H1 (cell line): ENCODE measurements around the gene RASSF9. TPM values are rescaled to one million over a fixed set of nuclear protein-coding genes. Genes with fewer than 3 reads are reported as not detected.

Experiments
- CTCF ChIA-PET: fragments of 300-600 bp; sonication (Branson Sonifier 250); formaldehyde crosslinking; loops from one replicate; lab custom pipeline; 2021; ENCODE audit not compliant: partially characterized antibody; lab: Charles Lee
- POLR2A ChIA-PET: fragments of 300-600 bp; sonication (Branson Sonifier 250); formaldehyde crosslinking; loops from one replicate; lab custom pipeline; 2021; ENCODE audit warnings: inconsistent platforms; ENCODE audit not compliant: partially characterized antibody; lab: Charles Lee
- DNase-seq, 2 experiments: peaks; one replicate each; pipeline versions ENCODE4 v3.0.0 to v3.0.0-alpha.2; 2010 to 2022; ENCODE audit warnings: low spot score in 2 of 2, low read depth in 1 of 2, mixed read lengths in 1 of 2
- FAIRE-seq: peaks from 2 replicates; lab custom pipeline; 2011; peaks lifted over from hg19 to GRCh38; lab: Jason Lieb, UNC
- H2AFZ ChIP-seq: 2 replicates; pipeline ENCODE4 v1.8.1; 2012; ENCODE audit warnings: low read length, inconsistent platforms
- H2AK5ac ChIP-seq: 2 replicates; pipeline ENCODE4 v1.6.1; 2013; ENCODE audit warnings: low read depth, low read length
- H2BK120ac ChIP-seq: replicated peaks from 2 replicates; pipeline ENCODE3; 2013; ENCODE audit warnings: low read depth, low read length, inconsistent platforms
- H2BK12ac ChIP-seq: 2 replicates; pipeline ENCODE4 v1.6.1; 2013; ENCODE audit warnings: low read depth, low read length
- H2BK15ac ChIP-seq: 2 replicates; pipeline ENCODE4 v1.6.1; 2013; ENCODE audit warnings: low read length
- H2BK20ac ChIP-seq: 2 replicates; pipeline ENCODE4 v1.6.1; 2013; ENCODE audit warnings: low read length
- H2BK5ac ChIP-seq: 2 replicates; pipeline ENCODE4 v1.6.1; 2013; ENCODE audit warnings: low read depth, low read length
- H3K14ac ChIP-seq: 2 replicates; pipeline ENCODE4 v1.6.1; 2013; ENCODE audit warnings: inconsistent platforms; ENCODE audit not compliant: insufficient read length
- H3K18ac ChIP-seq: 2 replicates; pipeline ENCODE4 v1.6.1; 2013; ENCODE audit warnings: low read length; ENCODE audit errors: extremely low read depth
- H3K23ac ChIP-seq: 2 replicates; pipeline ENCODE4 v1.6.1; 2013; ENCODE audit warnings: inconsistent platforms; ENCODE audit not compliant: insufficient read length
- H3K23me2 ChIP-seq: 2 replicates; pipeline ENCODE4 v1.6.1; 2013; ENCODE audit warnings: low read depth, low read length
- H3K27ac ChIP-seq: 2 replicates; pipeline ENCODE4 v1.6.1; 2011; ENCODE audit warnings: low read depth, low read length, inconsistent platforms
- H3K27me3 ChIP-seq, 4 experiments: replicated peaks in 1 of 4; 1 replicate in 1 of 4; 2 replicates in 3 of 4; pipeline versions ENCODE4 v1.6.1 to v1.8.1; 2011 to 2013; ENCODE audit warnings: low read length in 3 of 4, mild to moderate bottlenecking in 3 of 4, inconsistent platforms in 2 of 4, mixed read lengths in 2 of 4, moderate library complexity in 1 of 4; ENCODE audit not compliant: control insufficient read depth in 3 of 4, insufficient read depth in 3 of 4; ENCODE audit errors: extremely low read depth in 1 of 4
- H3K36me3 ChIP-seq, 4 experiments: 2 replicates each; pipeline versions ENCODE4 v1.6.1 to v1.8.1; 2011 to 2013; ENCODE audit warnings: mild to moderate bottlenecking in 4 of 4, low read length in 3 of 4, moderate library complexity in 2 of 4, control low read depth in 1 of 4, inconsistent platforms in 1 of 4; ENCODE audit not compliant: insufficient read depth in 4 of 4, control insufficient read depth in 2 of 4
- H3K4ac ChIP-seq: replicated peaks from 2 replicates; pipeline ENCODE3; 2013; ENCODE audit warnings: low read length, low read depth, mixed read lengths, inconsistent platforms; ENCODE audit not compliant: insufficient read length
- H3K4me1 ChIP-seq, 4 experiments: replicated peaks in 1 of 4; 1 replicate in 1 of 4; 2 replicates in 3 of 4; pipeline versions ENCODE4 v1.6.1 to v1.8.1; 2011 to 2013; ENCODE audit warnings: low read length in 3 of 4, inconsistent platforms in 2 of 4, mixed read lengths in 1 of 4; ENCODE audit not compliant: insufficient read depth in 4 of 4, control insufficient read depth in 3 of 4
- H3K4me2 ChIP-seq, 2 experiments: 2 replicates each; pipeline versions ENCODE4 v1.6.1 to v1.8.1; 2011 to 2013; ENCODE audit warnings: low read depth in 2 of 2, low read length in 2 of 2, control low read depth in 1 of 2, inconsistent platforms in 1 of 2, mild to moderate bottlenecking in 1 of 2; ENCODE audit not compliant: insufficient read depth in 1 of 2
- H3K4me3 ChIP-seq, 4 experiments: fragments of 200-600, 300-600 bp in 1 of 4; sonication (generic), shearing (Covaris generic), sonication (Bioruptor Twin) in 1 of 4; 2 replicates each; pipeline versions ENCODE4 v1.5.1 to v1.8.1; 2011 to 2016; ENCODE audit warnings: low read length in 4 of 4, low read depth in 3 of 4, control low read depth in 2 of 4, inconsistent platforms in 2 of 4, mild to moderate bottlenecking in 2 of 4, mixed read lengths in 1 of 4, moderate library complexity in 1 of 4; ENCODE audit not compliant: insufficient read depth in 2 of 4; ENCODE audit errors: extremely low read depth in 1 of 4
- H3K56ac ChIP-seq: replicated peaks from 2 replicates; pipeline ENCODE3; 2013; ENCODE audit warnings: low read depth, mild to moderate bottlenecking, mixed read lengths, low read length, inconsistent platforms; ENCODE audit not compliant: insufficient read length
- H3K79me1 ChIP-seq: 2 replicates; pipeline ENCODE4 v1.6.1; 2013; ENCODE audit warnings: low read depth, low read length, control low read depth
- H3K79me2 ChIP-seq, 2 experiments: 2 replicates each; pipeline versions ENCODE4 v1.6.1 to v1.8.1; 2012 to 2013; ENCODE audit warnings: low read length in 2 of 2, mild to moderate bottlenecking in 2 of 2, inconsistent platforms in 1 of 2; ENCODE audit not compliant: insufficient read depth in 2 of 2, control insufficient read depth in 1 of 2
- H3K9ac ChIP-seq, 4 experiments: replicated peaks in 1 of 4; 1 replicate in 1 of 4; 2 replicates in 3 of 4; pipeline versions ENCODE4 v1.6.1 to v1.8.1; 2011 to 2013; ENCODE audit warnings: low read depth in 3 of 4, low read length in 3 of 4, control low read depth in 2 of 4, mild to moderate bottlenecking in 2 of 4, moderate library complexity in 2 of 4, inconsistent platforms in 1 of 4; ENCODE audit errors: extremely low read depth in 1 of 4
- H3K9me3 ChIP-seq, 2 experiments: 2 replicates each; pipeline versions ENCODE4 v1.6.1 to v1.8.1; 2012 to 2013; ENCODE audit warnings: mild to moderate bottlenecking in 2 of 2, moderate library complexity in 2 of 2, control low read depth in 1 of 2, inconsistent platforms in 1 of 2, low read depth in 1 of 2, low read length in 1 of 2, mixed read lengths in 1 of 2; ENCODE audit not compliant: insufficient read depth in 2 of 2
- H4K20me1 ChIP-seq, 2 experiments: replicated peaks in 1 of 2; 2 replicates each; pipeline versions ENCODE3 to v1.8.1; 2011 to 2013; ENCODE audit warnings: inconsistent platforms in 2 of 2, low read length in 2 of 2, mild to moderate bottlenecking in 1 of 2; ENCODE audit not compliant: insufficient read depth in 2 of 2, control insufficient read depth in 1 of 2
- H4K5ac ChIP-seq: 2 replicates; pipeline ENCODE4 v1.6.1; 2013; ENCODE audit warnings: low read length, low read depth, mixed read lengths, inconsistent platforms; ENCODE audit not compliant: insufficient read length
- H4K8ac ChIP-seq: 2 replicates; pipeline ENCODE4 v1.8.0; 2013; ENCODE audit warnings: mild to moderate bottlenecking, moderate library complexity, low read length, inconsistent platforms; ENCODE audit not compliant: insufficient read depth; ENCODE audit errors: extremely low read depth
- H4K91ac ChIP-seq: replicated peaks from 2 replicates; pipeline ENCODE3; 2013; ENCODE audit warnings: low read length, mixed read lengths, inconsistent platforms; ENCODE audit not compliant: insufficient read length
- BRCA1 ChIP-seq: IDR thresholded peaks from 2 replicates; pipeline ENCODE4 v1.6.1; 2012; ENCODE audit warnings: low read depth, low read length, improper control_type of control experiment
- CBX5 ChIP-seq: fragments of 300-800, 300-1000 bp; sonication (generic); IDR thresholded peaks from 2 replicates; pipeline ENCODE4 v1.7.1; 2016; ENCODE audit warnings: antibody characterized with exemption, low read length, low read depth
- CHD2 ChIP-seq: IDR thresholded peaks from 2 replicates; pipeline ENCODE4 v1.6.1; 2012; ENCODE audit warnings: low read length, improper control_type of control experiment
- CREB1 ChIP-seq: IDR thresholded peaks from 2 replicates; pipeline ENCODE4 v1.6.1; 2012; ENCODE audit warnings: inconsistent platforms
- RAD21 ChIP-seq, 2 experiments: IDR thresholded peaks in 1 of 2; conservative IDR thresholded peaks in 1 of 2; 2 replicates each; pipeline ENCODE4 v1.6.1; 2011; ENCODE audit warnings: low read depth in 2 of 2, low read length in 2 of 2, improper control_type of control experiment in 1 of 2, inconsistent platforms in 1 of 2, mild to moderate bottlenecking in 1 of 2, moderate library complexity in 1 of 2
- RNF2 ChIP-seq: fragments of 200-900, 300-1000 bp; sonication (generic); IDR thresholded peaks from 2 replicates; pipeline ENCODE4 v1.7.1; 2016; ENCODE audit warnings: borderline replicate concordance, low read depth, mild to moderate bottlenecking, antibody characterized with exemption, low read length; ENCODE audit not compliant: poor library complexity, severe bottlenecking; ENCODE audit errors: missing control alignments
- SAP30 ChIP-seq: fragments of 300-600 bp; sonication (generic); IDR thresholded peaks from 2 replicates; pipeline ENCODE4 v1.7.1; 2012; ENCODE audit warnings: low read length, moderate library complexity, mild to moderate bottlenecking, inconsistent platforms; ENCODE audit not compliant: insufficient read depth, insufficient replicate concordance
- SIRT6 ChIP-seq: IDR thresholded peaks from one replicate; pipeline ENCODE4 v1.7.1; 2012; ENCODE audit warnings: low read length, inconsistent platforms
- SUZ12 ChIP-seq: fragments of 200-600 bp; sonication (generic); IDR thresholded peaks from 2 replicates; pipeline ENCODE4 v1.6.1; 2012; ENCODE audit warnings: mild to moderate bottlenecking, inconsistent platforms, low read length, moderate library complexity, mixed read lengths
- polyA plus RNA-seq, 7 experiments: library from polyadenylated mRNA; depleted of rRNA in 3 of 7; stranded (reverse) in 5 of 7; unstranded in 2 of 7; fragments of >200 nt in 5 of 7; fragments of 200-250 nt in 2 of 7; gene quantifications; 1 replicate in 5 of 7; 2 replicates in 1 of 7; 4 replicates in 1 of 7; pipeline versions ENCODE4 v1.2.1 to v1.2.3, GENCODE V29; 2011 to 2013; ENCODE audit warnings: missing spikeins in 2 of 7, mixed read lengths in 2 of 7
- total RNA-seq: library from RNA; stranded (reverse); fragmentation: NEBNext Ultra II Directional; extraction: Animal tissue kit (Norgen Biotek cat#: 25700); gene quantifications from 2 replicates; pipeline ENCODE4 v1.2.1, GENCODE V29; 2021
- TF ChIP-seq, protein P1 (sequence below): IDR thresholded peaks from 2 replicates; pipeline ENCODE4 v1.6.1; 2012; ENCODE audit warnings: inconsistent platforms

RASSF9 gene
- total and polyA plus RNA-seq, 2 of the 8 experiments (the other 6 are each of a cell fraction or from before 2014, with no cell fraction given), result 0.06 to 0.39 TPM

DNA sequence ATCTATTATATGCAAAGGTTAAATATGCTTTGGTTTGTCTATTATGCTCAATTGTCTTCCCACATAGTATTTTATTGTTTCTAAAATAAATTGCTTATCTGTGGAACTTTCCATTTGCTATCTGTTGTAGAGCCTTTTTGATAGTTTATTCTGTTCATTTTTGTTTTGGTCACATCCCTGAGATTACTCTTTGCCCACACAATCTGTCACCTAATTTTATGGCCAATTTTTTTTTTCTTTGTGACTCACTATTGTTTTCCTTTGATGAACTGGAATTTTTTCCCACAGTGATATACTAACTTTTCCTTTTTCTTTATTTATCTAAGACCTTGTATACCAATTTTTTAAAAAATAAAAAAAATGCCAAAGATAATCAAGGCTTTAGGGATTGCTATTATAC is 61.1 kb downstream of the RASSF9 start:
- Histone ChIP-seq H2BK20ac (no peak overlapping the region), H3K14ac (no peak overlapping the region), H2AFZ (no peak overlapping the region), H2BK12ac (no peak overlapping the region), H3K79me1 (no peaks in the 10 kb centered on the region), H3K18ac (no peak overlapping the region), H4K5ac (no peak overlapping the region), H3K27ac (no peak overlapping the region), H3K56ac (no peak overlapping the region), H3K4me3 (no peak overlapping the region; a peak in 1 of 8 replicates), H3K27me3 (no peaks in the 10 kb centered on the region), H3K4ac (no peak overlapping the region), H4K91ac (no peak overlapping the region), H3K23ac (no peak overlapping the region), H2BK120ac (no peak overlapping the region), H3K79me2 (no peaks in the 10 kb centered on the region), H2BK15ac (no peak overlapping the region), H3K9me3 (no peaks in the 10 kb centered on the region), H3K9ac (no peak overlapping the region), H3K23me2 (no peaks in the 10 kb centered on the region), H3K36me3 (no peaks in the 10 kb centered on the region), H4K20me1 (no peaks in the 10 kb centered on the region), H3K4me2 (no peak overlapping the region), H4K8ac (no peak overlapping the region), H3K4me1 (peaks cover 0 to 17% (median 4%) of the 10 kb centered on the region in 4 experiments; a peak in 3 of 7 replicates), H2AK5ac (no peak overlapping the region), H2BK5ac (no peak overlapping the region)
- no peak for TF ChIP-seq BRCA1
- no peak for TF ChIP-seq CBX5
- TF ChIP-seq CREB1, result no peak
- no peak for TF ChIP-seq SUZ12
- TF ChIP-seq RNF2, result no peak
- TF ChIP-seq SIRT6, result no peak
- TF ChIP-seq RAD21 (IDR thresholded peaks at IDR 0.05 in 1 of 2, conservative IDR thresholded peaks at IDR 0.05 in 1 of 2; ENCODE audit: low read depth in 2 of 2, low read length in 2 of 2), result no peak
- TF ChIP-seq CHD2, result no peak
- TF ChIP-seq, protein P1, sequence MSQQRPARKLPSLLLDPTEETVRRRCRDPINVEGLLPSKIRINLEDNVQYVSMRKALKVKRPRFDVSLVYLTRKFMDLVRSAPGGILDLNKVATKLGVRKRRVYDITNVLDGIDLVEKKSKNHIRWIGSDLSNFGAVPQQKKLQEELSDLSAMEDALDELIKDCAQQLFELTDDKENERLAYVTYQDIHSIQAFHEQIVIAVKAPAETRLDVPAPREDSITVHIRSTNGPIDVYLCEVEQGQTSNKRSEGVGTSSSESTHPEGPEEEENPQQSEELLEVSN, result no peak
- TF ChIP-seq SAP30, result no peak
- POLR2A ChIA-PET, result interaction anchor here (0.7 kb wide), 1 partner anchor 13 kb away, joined by 3 read pairs; no protein-coding TSS in a partner anchor
- no peak for DNase-seq
- FAIRE-seq, result no peak
- CTCF ChIA-PET, result interaction anchor here (0.6 kb wide), 1 partner anchor 98 kb away, joined by 3 read pairs; no protein-coding TSS in a partner anchor
